Measurements from ENCODE around the gene COP1. TPM values are rescaled to one million over a fixed set of nuclear protein-coding genes. Genes with fewer than 3 reads are reported as not detected.

Gene COP1
- total and polyA plus RNA-seq, 2 of the 8 experiments (the other 6 are each of a cell fraction or from before 2014, with no cell fraction given): 26.2 to 44.9 TPM

- no peaks in the 10 kb centered on the region for H3K27me3 ChIP-seq (replicated peaks in 1 of 4; ENCODE audit: control insufficient read depth in 3 of 4, extremely low read depth in 1 of 4, insufficient read depth in 3 of 4, low read length in 3 of 4)
- H2BK12ac ChIP-seq (ENCODE audit: low read depth, low read length): no peak overlapping the region
- no peak overlapping the region for H3K18ac ChIP-seq (ENCODE audit: extremely low read depth, low read length)
- CTCF ChIA-PET (ENCODE audit: partially characterized antibody): interaction anchor here (0.9 kb wide), 1 partner anchor 203 kb away, joined by 3 read pairs; no protein-coding TSS in a partner anchor
- no peak overlapping the region for H4K5ac ChIP-seq (ENCODE audit: insufficient read length, low read depth, low read length)
- H3K14ac ChIP-seq (ENCODE audit: insufficient read length): no peak overlapping the region
- H3K36me3 ChIP-seq (ENCODE audit: control insufficient read depth in 2 of 4, insufficient read depth in 4 of 4, low read length in 3 of 4): no peaks in the 10 kb centered on the region
- DNase-seq (ENCODE audit: low read depth in 1 of 2, low spot score in 2 of 2): no peak
- H4K91ac ChIP-seq (replicated peaks; ENCODE audit: insufficient read length, low read length): no peak overlapping the region
- no peak overlapping the region for H2BK120ac ChIP-seq (replicated peaks; ENCODE audit: low read depth, low read length)
- H3K23me2 ChIP-seq (ENCODE audit: low read depth, low read length): no peaks in the 10 kb centered on the region
- no peak overlapping the region for H2BK20ac ChIP-seq (ENCODE audit: low read length)
- no peak overlapping the region for H3K9ac ChIP-seq (replicated peaks in 1 of 4; ENCODE audit: extremely low read depth in 1 of 4, low read depth in 3 of 4, low read length in 3 of 4)
- POLR2A ChIA-PET (ENCODE audit: partially characterized antibody): no interaction called here
- no peak overlapping the region for H2BK15ac ChIP-seq (ENCODE audit: low read length)
- no peak overlapping the region for H3K27ac ChIP-seq (ENCODE audit: low read depth, low read length)
- no peaks in the 10 kb centered on the region for H3K4me1 ChIP-seq (replicated peaks in 1 of 4; ENCODE audit: control insufficient read depth in 3 of 4, insufficient read depth in 4 of 4, low read length in 3 of 4)
- H3K79me1 ChIP-seq (ENCODE audit: low read depth, low read length): no peaks in the 10 kb centered on the region
- no peak overlapping the region for H2AFZ ChIP-seq (ENCODE audit: low read length)
- WGBS, 2 experiments (ENCODE audit: extremely low coverage in 1 of 2, insufficient coverage in 1 of 2, insufficient read length in 1 of 2, insufficient replicate concordance in 2 of 2, low coverage in 1 of 2, low lambda C conversion rate in 2 of 2, missing lambda C conversion rate in 1 of 2): 91% methylated on average over 1 of the region's 1 CpG; no CpG with 5 or more reads in 1 of the 2 experiments
- no peak overlapping the region for H3K4me2 ChIP-seq (ENCODE audit: insufficient read depth in 1 of 2, low read depth in 2 of 2, low read length in 2 of 2)
- no peak overlapping the region for H3K56ac ChIP-seq (replicated peaks; ENCODE audit: insufficient read length, low read depth, low read length)
- H3K79me2 ChIP-seq (ENCODE audit: control insufficient read depth in 1 of 2, insufficient read depth in 2 of 2, low read length in 2 of 2): no peaks in the 10 kb centered on the region
- H2BK5ac ChIP-seq (ENCODE audit: low read depth, low read length): no peak overlapping the region
- H3K4me3 ChIP-seq (ENCODE audit: extremely low read depth in 1 of 4, insufficient read depth in 2 of 4, low read depth in 3 of 4, low read length in 4 of 4): no peak overlapping the region
- H3K23ac ChIP-seq (ENCODE audit: insufficient read length): no peak overlapping the region
- FAIRE-seq: no peak
- H3K9me3 ChIP-seq (ENCODE audit: insufficient read depth in 2 of 2, low read depth in 1 of 2, low read length in 1 of 2): no peaks in the 10 kb centered on the region
- H3K4ac ChIP-seq (replicated peaks; ENCODE audit: insufficient read length, low read depth, low read length): no peak overlapping the region
- H2AK5ac ChIP-seq (ENCODE audit: low read depth, low read length): no peak overlapping the region
- no peak overlapping the region for H4K8ac ChIP-seq (ENCODE audit: extremely low read depth, insufficient read depth, low read length)
- H4K20me1 ChIP-seq (replicated peaks in 1 of 2; ENCODE audit: control insufficient read depth in 1 of 2, insufficient read depth in 2 of 2, low read length in 2 of 2): no peaks in the 10 kb centered on the region
- TF ChIP-seq YY1 (IDR thresholded peaks at IDR 0.05; ENCODE audit: low read depth, low read length) (no peak), CHD1 (IDR thresholded peaks at IDR 0.05; ENCODE audit: low read depth, low read length) (no peak), SP2 (IDR thresholded peaks at IDR 0.05; ENCODE audit: low read length) (no peak), CTBP2 (IDR thresholded peaks at IDR 0.05; ENCODE audit: borderline replicate concordance, insufficient read depth, insufficient read length, low read length) (no peak), CBX8 (IDR thresholded peaks at IDR 0.05; ENCODE audit: borderline replicate concordance, low read depth, low read length) (no peak)
These were observed 116.3 kb downstream of the COP1 start for GRCh38 chr1:176090766-176091165.
